K562 (cell line): ENCODE data around the gene FAM120C. TPM values are rescaled to one million over a fixed set of nuclear protein-coding genes. Genes with fewer than 3 reads are reported as not detected.

Experiments
- CXXC5 ChIP-seq: fragments of 250-450 bp; sonication (Bioruptor Pico); IDR thresholded peaks from 2 replicates; pipeline ENCODE4 v1.8.0; 2022; ENCODE audit warnings: inconsistent platforms, mild to moderate bottlenecking, moderate library complexity
- EP400 ChIP-seq: fragments of 450-650 bp; IDR thresholded peaks from 2 replicates; pipeline ENCODE4 v1.6.1; 2017; ENCODE audit warnings: antibody characterized with exemption, mild to moderate bottlenecking, moderate library complexity
- FIP1L1 ChIP-seq: fragments of 200-400 bp; formaldehyde crosslinking; IDR thresholded peaks from 2 replicates; pipeline ENCODE4 v1.6.1; 2018; ENCODE audit warnings: mild to moderate bottlenecking, low read depth, low read length; ENCODE audit not compliant: poor library complexity, severe bottlenecking
- GABPA ChIP-seq: fragments of 200-800 bp; sonication (Bioruptor generic); conservative IDR thresholded peaks from 2 replicates; pipeline ENCODE4 v1.6.1; 2016; ENCODE audit warnings: low read depth, missing genetic modification characterization, missing compliant biosample characterization
- HNRNPL ChIP-seq: fragments of 200-400 bp; formaldehyde crosslinking; IDR thresholded peaks from 2 replicates; pipeline ENCODE4 v1.6.1; 2017; ENCODE audit warnings: low read depth, mild to moderate bottlenecking, low read length
- NR2C2 ChIP-seq, 2 experiments: fragments of 200-800 bp in 1 of 2; sonication (Bioruptor generic) in 1 of 2; sonication (generic) in 1 of 2; formaldehyde crosslinking in 1 of 2; IDR thresholded peaks; 2 replicates each; pipeline versions ENCODE4 v1.6.1 to v1.8.0; 2016 to 2022; ENCODE audit warnings: mild to moderate bottlenecking in 1 of 2, missing compliant biosample characterization in 1 of 2, missing genetic modification characterization in 1 of 2, missing genetic modification reagents in 1 of 2
- NUFIP1 ChIP-seq: fragments of 450-650 bp; IDR thresholded peaks from 2 replicates; pipeline ENCODE4 v1.6.1; 2018; ENCODE audit not compliant: partially characterized antibody
- RBFOX2 ChIP-seq: fragments of 200-400 bp; formaldehyde crosslinking; IDR thresholded peaks from 2 replicates; pipeline ENCODE4 v1.6.1; 2017; ENCODE audit warnings: low read depth, mild to moderate bottlenecking, low read length, moderate library complexity
- RBM39 ChIP-seq: fragments of 200-400 bp; formaldehyde crosslinking; optimal IDR thresholded peaks from 2 replicates; pipeline ENCODE3; 2018; ENCODE audit warnings: low read depth, low read length
- ZNF408 ChIP-seq: fragments of 250-450 bp; sonication (Bioruptor Pico); IDR thresholded peaks from 2 replicates; pipeline ENCODE4 v1.4.0; 2020; ENCODE audit warnings: low read depth, mild to moderate bottlenecking, moderate library complexity
- polyA plus RNA-seq, 8 experiments: library from polyadenylated mRNA; depleted of rRNA in 4 of 8; stranded (reverse) in 5 of 8; unstranded in 3 of 8; fragments of >200 nt; fragmentation: Nextera tagmentation in 2 of 8; fragmentation: Illumina TruSeq in 1 of 8; extraction: Ambion mirVana in 2 of 8; extraction: Trizol in 1 of 8; gene quantifications; 2 replicates each; pipeline versions ENCODE4 v1.2.1 to v1.2.3, GENCODE V29; 2011 to 2014; ENCODE audit warnings: inconsistent platforms in 1 of 8, missing spikeins in 1 of 8
- total RNA-seq, 7 experiments: library from RNA; depleted of rRNA in 6 of 7; stranded (reverse); fragments of >200 nt in 6 of 7; fragmentation: Illumina TruSeq in 2 of 7; extraction: Trizol in 2 of 7; gene quantifications; 2 replicates each; pipeline versions ENCODE4 v1.2.1 to v1.2.3, GENCODE V29; 2011 to 2021; ENCODE audit warnings: low replicate concordance in 1 of 7
- TF ChIP-seq, protein P1 (sequence below): fragments of 250-450 bp; sonication (Bioruptor Pico); IDR thresholded peaks from 2 replicates; pipeline ENCODE4 v1.5.0; 2020; ENCODE audit warnings: mild to moderate bottlenecking
- TF ChIP-seq, protein P2 (sequence below): sonication (generic); formaldehyde crosslinking; IDR thresholded peaks from 2 replicates; pipeline ENCODE4 v1.5.0; 2020; ENCODE audit warnings: missing genetic modification reagents
- TF ChIP-seq, protein P3 (sequence below): sonication (generic); formaldehyde crosslinking; IDR thresholded peaks from 2 replicates; pipeline ENCODE4 v1.8.0; 2022; ENCODE audit warnings: missing genetic modification reagents, mild to moderate bottlenecking, borderline replicate concordance
- TF ChIP-seq, protein P4 (sequence below), 2 experiments: fragments of 450-650 bp in 1 of 2; sonication (generic) in 1 of 2; formaldehyde crosslinking in 1 of 2; IDR thresholded peaks; 2 replicates each; pipeline versions ENCODE4 v1.7.1 to v1.9.0; 2016 to 2022; ENCODE audit warnings: inconsistent platforms in 1 of 2, mild to moderate bottlenecking in 1 of 2, missing genetic modification reagents in 1 of 2

FAM120C gene
- total and polyA plus RNA-seq, 9 of the 15 experiments (the other 6 are each of a cell fraction or from before 2014, with no cell fraction given), result 0.21 to 6.7 (median 2.1) TPM

DNA sequence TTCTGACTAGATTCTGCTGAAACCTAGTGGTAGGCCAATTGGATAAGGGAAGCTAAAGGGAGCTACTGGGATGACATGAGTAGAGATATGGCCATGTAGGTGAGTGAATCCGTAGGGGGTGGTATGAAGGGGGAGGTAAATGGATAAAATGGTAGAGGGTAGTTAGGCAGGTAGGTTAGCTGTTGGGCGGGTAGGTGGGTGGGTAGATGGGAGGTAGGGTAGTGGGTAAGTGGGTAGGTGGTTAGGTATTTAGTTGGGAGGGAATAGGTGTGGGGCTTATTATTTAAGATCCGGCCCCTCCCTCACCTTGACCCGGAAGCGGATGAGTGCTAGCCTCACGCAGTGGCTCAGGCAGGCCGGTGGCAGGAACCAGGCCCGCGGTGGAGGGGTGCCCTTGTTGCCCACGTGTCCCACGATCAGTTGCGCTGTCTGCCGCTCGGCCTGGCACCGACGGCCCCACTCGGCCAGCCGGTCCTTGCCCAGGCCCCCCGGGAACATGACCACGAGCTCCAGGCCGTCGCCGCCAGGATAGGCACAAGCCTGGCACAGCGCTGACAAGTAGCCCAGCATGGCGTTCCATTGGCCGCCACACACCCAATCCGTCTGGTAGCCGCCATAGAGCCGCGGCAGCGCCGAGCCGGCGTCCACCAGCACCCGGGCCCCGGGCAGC lies 725 bp downstream of the FAM120C start (continued):
- TF ChIP-seq ZNF408 (CRISPR knock-in tag) (no peak), FIP1L1 (no peak), HNRNPL (peak; percentile 45; the same call in 1 of the 2 replicates), NR2C2 (CRISPR knock-in tag; IDR thresholded peaks at IDR 0.05) (peak; percentile 88), NR2C2 (tag; IDR thresholded peaks at IDR 0.05) (peak; percentile 95), CXXC5 (0 out of 2 replicates have a peak, but pooled peaks have one; percentile 8), EP400 (peak; percentile 48; the same call in 1 of the 2 replicates), NUFIP1 (no peak), GABPA (peak; percentile 84), RBFOX2 (no peak), RBM39 (no peak)
- TF ChIP-seq, protein P1, sequence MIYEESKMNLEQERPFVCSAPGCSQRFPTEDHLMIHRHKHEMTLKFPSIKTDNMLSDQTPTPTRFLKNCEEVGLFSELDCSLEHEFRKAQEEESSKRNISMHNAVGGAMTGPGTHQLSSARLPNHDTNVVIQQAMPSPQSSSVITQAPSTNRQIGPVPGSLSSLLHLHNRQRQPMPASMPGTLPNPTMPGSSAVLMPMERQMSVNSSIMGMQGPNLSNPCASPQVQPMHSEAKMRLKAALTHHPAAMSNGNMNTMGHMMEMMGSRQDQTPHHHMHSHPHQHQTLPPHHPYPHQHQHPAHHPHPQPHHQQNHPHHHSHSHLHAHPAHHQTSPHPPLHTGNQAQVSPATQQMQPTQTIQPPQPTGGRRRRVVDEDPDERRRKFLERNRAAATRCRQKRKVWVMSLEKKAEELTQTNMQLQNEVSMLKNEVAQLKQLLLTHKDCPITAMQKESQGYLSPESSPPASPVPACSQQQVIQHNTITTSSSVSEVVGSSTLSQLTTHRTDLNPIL (CRISPR knock-in tag), result no peak
- TF ChIP-seq, protein P2, sequence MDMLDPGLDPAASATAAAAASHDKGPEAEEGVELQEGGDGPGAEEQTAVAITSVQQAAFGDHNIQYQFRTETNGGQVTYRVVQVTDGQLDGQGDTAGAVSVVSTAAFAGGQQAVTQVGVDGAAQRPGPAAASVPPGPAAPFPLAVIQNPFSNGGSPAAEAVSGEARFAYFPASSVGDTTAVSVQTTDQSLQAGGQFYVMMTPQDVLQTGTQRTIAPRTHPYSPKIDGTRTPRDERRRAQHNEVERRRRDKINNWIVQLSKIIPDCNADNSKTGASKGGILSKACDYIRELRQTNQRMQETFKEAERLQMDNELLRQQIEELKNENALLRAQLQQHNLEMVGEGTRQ (CRISPR knock-in tag), result 0 out of 2 replicates have a peak, but pooled peaks have one; percentile 3
- TF ChIP-seq, protein P3, sequence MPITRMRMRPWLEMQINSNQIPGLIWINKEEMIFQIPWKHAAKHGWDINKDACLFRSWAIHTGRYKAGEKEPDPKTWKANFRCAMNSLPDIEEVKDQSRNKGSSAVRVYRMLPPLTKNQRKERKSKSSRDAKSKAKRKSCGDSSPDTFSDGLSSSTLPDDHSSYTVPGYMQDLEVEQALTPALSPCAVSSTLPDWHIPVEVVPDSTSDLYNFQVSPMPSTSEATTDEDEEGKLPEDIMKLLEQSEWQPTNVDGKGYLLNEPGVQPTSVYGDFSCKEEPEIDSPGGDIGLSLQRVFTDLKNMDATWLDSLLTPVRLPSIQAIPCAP (CRISPR knock-in tag), result no peak
- TF ChIP-seq, protein P4, sequence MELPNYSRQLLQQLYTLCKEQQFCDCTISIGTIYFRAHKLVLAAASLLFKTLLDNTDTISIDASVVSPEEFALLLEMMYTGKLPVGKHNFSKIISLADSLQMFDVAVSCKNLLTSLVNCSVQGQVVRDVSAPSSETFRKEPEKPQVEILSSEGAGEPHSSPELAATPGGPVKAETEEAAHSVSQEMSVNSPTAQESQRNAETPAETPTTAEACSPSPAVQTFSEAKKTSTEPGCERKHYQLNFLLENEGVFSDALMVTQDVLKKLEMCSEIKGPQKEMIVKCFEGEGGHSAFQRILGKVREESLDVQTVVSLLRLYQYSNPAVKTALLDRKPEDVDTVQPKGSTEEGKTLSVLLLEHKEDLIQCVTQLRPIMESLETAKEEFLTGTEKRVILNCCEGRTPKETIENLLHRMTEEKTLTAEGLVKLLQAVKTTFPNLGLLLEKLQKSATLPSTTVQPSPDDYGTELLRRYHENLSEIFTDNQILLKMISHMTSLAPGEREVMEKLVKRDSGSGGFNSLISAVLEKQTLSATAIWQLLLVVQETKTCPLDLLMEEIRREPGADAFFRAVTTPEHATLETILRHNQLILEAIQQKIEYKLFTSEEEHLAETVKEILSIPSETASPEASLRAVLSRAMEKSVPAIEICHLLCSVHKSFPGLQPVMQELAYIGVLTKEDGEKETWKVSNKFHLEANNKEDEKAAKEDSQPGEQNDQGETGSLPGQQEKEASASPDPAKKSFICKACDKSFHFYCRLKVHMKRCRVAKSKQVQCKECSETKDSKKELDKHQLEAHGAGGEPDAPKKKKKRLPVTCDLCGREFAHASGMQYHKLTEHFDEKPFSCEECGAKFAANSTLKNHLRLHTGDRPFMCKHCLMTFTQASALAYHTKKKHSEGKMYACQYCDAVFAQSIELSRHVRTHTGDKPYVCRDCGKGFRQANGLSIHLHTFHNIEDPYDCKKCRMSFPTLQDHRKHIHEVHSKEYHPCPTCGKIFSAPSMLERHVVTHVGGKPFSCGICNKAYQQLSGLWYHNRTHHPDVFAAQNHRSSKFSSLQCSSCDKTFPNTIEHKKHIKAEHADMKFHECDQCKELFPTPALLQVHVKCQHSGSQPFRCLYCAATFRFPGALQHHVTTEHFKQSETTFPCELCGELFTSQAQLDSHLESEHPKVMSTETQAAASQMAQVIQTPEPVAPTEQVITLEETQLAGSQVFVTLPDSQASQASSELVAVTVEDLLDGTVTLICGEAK (IDR thresholded peaks at IDR 0.05), result peak; percentile 81
- TF ChIP-seq, protein P4 (CRISPR knock-in tag; IDR thresholded peaks at IDR 0.05), result no peak
